Right cardiac atrium (tissue), 5 donors: Measurements from ENCODE around the gene NDUFS2. TPM values are rescaled to one million over a fixed set of nuclear protein-coding genes. Genes with fewer than 3 reads are reported as not detected.

Experiments
- ATAC-seq, 2 donors: fragments of 200-7000 bp; cut with Tn5 transposase; one replicate each; pipeline versions ENCODE4 v1.8.0 to v1.9.1; 2020; ENCODE audit warnings: moderate library complexity in 2 of 2, mild to moderate bottlenecking in 1 of 2
- DNase-seq, 3 donors: peaks; one replicate each; pipeline ENCODE4 v3.0.0-alpha.2; 2020
- H3K27ac ChIP-seq: one replicate; pipeline ENCODE4 v1.5.1; 2013; ENCODE audit warnings: mild to moderate bottlenecking, low read length, control low read depth, moderate library complexity
- H3K27me3 ChIP-seq: one replicate; pipeline ENCODE4 v1.6.1; 2013; ENCODE audit not compliant: control insufficient read depth, insufficient read depth
- H3K4me1 ChIP-seq: one replicate; pipeline ENCODE4 v1.6.1; 2013; ENCODE audit warnings: low read length; ENCODE audit not compliant: control insufficient read depth, insufficient read depth
- H3K4me3 ChIP-seq: one replicate; pipeline ENCODE4 v1.5.1; 2013; ENCODE audit warnings: low read length, control low read depth
- H3K9me3 ChIP-seq: one replicate; pipeline ENCODE4 v1.6.1; 2013; ENCODE audit warnings: low read length; ENCODE audit not compliant: control insufficient read depth
- WGBS: extraction: QIAGEN DNeasy Blood & Tissue Kit; methylation state at CpG from one replicate; pipeline ENCODE4 v1.1.7; 2013; 5-methylcytosine and 5-hydroxymethylcytosine counted together
- intact Hi-C, 4 donors: fragments of 100-400 bp; cut with DNase I; formaldehyde crosslinking; loops; one replicate each; pipeline versions ENCODE4 v1.11.0 to v1.14.0; 2022 to 2023
- polyA plus RNA-seq: library from polyadenylated mRNA; stranded (reverse); fragments of 200-250 nt; gene quantifications from one replicate; pipeline ENCODE4 v1.2.3, GENCODE V29; 2013
- total RNA-seq, 4 donors: library from RNA; stranded (reverse); fragmentation: NEBNext Ultra II Directional; extraction: Animal tissue kit (Norgen Biotek cat#: 25700); gene quantifications; one replicate each; pipeline ENCODE4 v1.2.1, GENCODE V29; 2021
- donor health status: healthy with polysubstance abuse.
- donor health status: DM: no; HTN: yes; CAD: no.
- donor health status: DM: no; HTN: no; CAD: no.
- donor health status: DM: no; HTN: yes; CAD: no; lungs with severe emphysema.
- donor health status: DM: yes; HTN: yes; CAD: no.

NDUFS2 gene
- total and polyA plus RNA-seq, 5 donors, result 162 to 229 (median 184) TPM

GRCh38 chr1:161185282-161185682 lies 16.9 kb upstream of the NDUFS2 start:
- H3K4me1 ChIP-seq, result peaks cover 3% of the 10 kb centered on the region
- no peak overlapping the region for H3K4me3 ChIP-seq
- no peaks in the 10 kb centered on the region for H3K27me3 ChIP-seq
- DNase-seq, result peak; percentile 84 to 89 (median 85)
- WGBS, result 1% methylated on average over 3 of the region's 3 CpGs
- peak; percentile 79 to 87 for ATAC-seq
- H3K27ac ChIP-seq, result no peak overlapping the region
- intact Hi-C loops, result no loop called here
- no peaks in the 10 kb centered on the region for H3K9me3 ChIP-seq

DNA sequence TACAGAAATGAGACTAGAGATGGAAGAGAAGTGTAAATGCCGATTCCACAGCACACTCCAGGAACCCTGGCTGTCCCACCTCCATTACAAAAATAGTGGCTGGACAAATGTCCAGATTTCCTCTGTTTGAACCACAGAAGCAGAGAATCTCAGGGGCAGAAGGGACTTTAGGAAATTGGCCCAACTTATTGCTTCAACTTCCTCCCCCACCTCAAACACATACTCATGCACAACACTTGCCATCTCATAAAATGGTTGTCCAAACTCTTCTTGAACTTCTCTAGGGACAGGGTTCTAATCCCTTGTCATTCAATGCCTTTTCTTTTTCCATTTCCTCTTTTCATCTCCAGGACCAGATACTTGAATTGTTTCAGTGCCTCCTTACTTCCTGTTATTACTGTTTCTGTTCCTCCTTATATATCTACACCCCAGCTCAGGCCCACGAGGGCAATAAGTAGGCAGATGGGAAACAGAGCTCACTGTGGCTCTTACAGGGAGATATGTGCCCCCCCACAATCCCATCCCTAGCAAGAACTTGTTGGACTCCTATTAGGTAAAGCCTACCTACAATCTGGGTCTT lies 16.3 kb upstream of the NDUFS2 start:
- peak; percentile 1 to 6 for ATAC-seq
- H3K4me3 ChIP-seq, result no peak overlapping the region
- peaks cover 3% of the 10 kb centered on the region for H3K4me1 ChIP-seq
- H3K9me3 ChIP-seq, result no peaks in the 10 kb centered on the region
- no peaks in the 10 kb centered on the region for H3K27me3 ChIP-seq
- peak in 1 of 3 donors; percentile 53 for DNase-seq
- 19% methylated on average over 2 of the region's 2 CpGs for WGBS
- peak overlapping the region; percentile 72 for H3K27ac ChIP-seq
- intact Hi-C loops, result no loop called here

GRCh38 chr1:161187311-161187710 lies 14.9 kb upstream of the NDUFS2 start:
- peaks cover 3% of the 10 kb centered on the region for H3K4me1 ChIP-seq
- intact Hi-C loops, result no loop called here
- ATAC-seq (peak in 1 of 2 donors; percentile 17), DNase-seq (peak in 1 of 3 donors; percentile 31)
- no peaks in the 10 kb centered on the region for H3K9me3 ChIP-seq
- H3K27me3 ChIP-seq, result no peaks in the 10 kb centered on the region
- no peak overlapping the region for H3K4me3 ChIP-seq
- 66% methylated on average over 3 of the region's 3 CpGs for WGBS
- H3K27ac ChIP-seq, result no peak overlapping the region

GRCh38 chr1:161188381-161188780 lies 13.8 kb upstream of the NDUFS2 start:
- intact Hi-C loops, result no loop called here
- no peak overlapping the region for H3K27ac ChIP-seq
- H3K4me1 ChIP-seq, result peaks cover 3% of the 10 kb centered on the region
- ATAC-seq (no peak), DNase-seq (no peak)
- WGBS, result 80% methylated on average over 6 of the region's 6 CpGs
- H3K9me3 ChIP-seq, result no peaks in the 10 kb centered on the region
- H3K27me3 ChIP-seq, result no peaks in the 10 kb centered on the region
- no peak overlapping the region for H3K4me3 ChIP-seq

- 91% methylated on average over 5 of the region's 5 CpGs for WGBS
- no peak for ATAC-seq
- H3K27ac ChIP-seq, result no peak overlapping the region
- intact Hi-C loops, result no loop called here
- DNase-seq, result peak in 1 of 3 donors; percentile 17
- H3K4me1 ChIP-seq, result peaks cover 3% of the 10 kb centered on the region
- H3K27me3 ChIP-seq, result no peaks in the 10 kb centered on the region
- H3K4me3 ChIP-seq, result no peak overlapping the region
- H3K9me3 ChIP-seq, result no peaks in the 10 kb centered on the region
These were observed 13.1 kb upstream of the NDUFS2 start for GRCh38 chr1:161189036-161189435.

DNA sequence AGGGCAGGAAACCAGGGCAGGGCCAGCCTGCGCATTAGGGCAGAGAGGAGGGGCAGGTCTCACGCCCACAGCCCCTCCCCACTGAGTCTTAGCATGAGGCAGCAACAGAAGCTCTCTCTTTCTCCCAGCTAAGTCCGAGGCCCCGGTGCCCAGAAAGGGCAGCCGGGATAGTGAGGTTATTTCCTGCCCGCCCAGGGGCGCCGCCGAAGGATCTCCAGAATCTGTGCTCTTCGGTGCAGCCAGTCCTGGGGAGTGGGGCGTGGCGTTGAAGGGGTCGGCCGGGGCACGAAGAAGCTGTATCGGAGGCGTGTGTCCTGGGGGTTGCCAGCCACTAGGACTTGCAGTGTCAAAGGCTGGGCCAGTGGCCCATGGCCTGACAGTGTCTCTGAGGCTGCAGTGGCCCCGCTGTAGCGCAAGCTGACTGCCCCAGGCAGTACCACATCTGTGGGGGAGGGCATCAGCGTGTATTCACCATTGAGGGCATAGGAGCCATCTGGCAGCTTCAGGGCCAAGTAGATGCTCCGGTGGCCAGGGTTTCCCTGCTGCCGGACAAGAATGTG lies 11.1 kb upstream of the NDUFS2 start:
- Histone ChIP-seq H3K4me1 (peaks cover 3% of the 10 kb centered on the region), H3K27me3 (no peaks in the 10 kb centered on the region), H3K27ac (no peak overlapping the region), H3K4me3 (no peak overlapping the region), H3K9me3 (no peaks in the 10 kb centered on the region)
- intact Hi-C loops, result loop anchor here in 1 of 4 donors (10.0 kb wide), 1 partner anchor 194 kb away; no protein-coding TSS in a partner anchor
- WGBS, result 67% methylated on average over 22 of the region's 22 CpGs
- DNase-seq, result peak in 2 of 3 donors; percentile 49 to 51
- peak in 1 of 2 donors; percentile 2 for ATAC-seq

GRCh38 chr1:161191971-161192370 lies 10.2 kb upstream of the NDUFS2 start:
- WGBS, result 78% methylated on average over 8 of the region's 8 CpGs
- H3K27me3 ChIP-seq, result no peaks in the 10 kb centered on the region
- peaks cover under 1% of the 10 kb centered on the region for H3K4me1 ChIP-seq
- ATAC-seq (no peak), DNase-seq (peak in 1 of 3 donors; percentile 52)
- intact Hi-C loops, result loop anchor here in 1 of 4 donors (10.0 kb wide), 1 partner anchor 193 kb away; no protein-coding TSS in a partner anchor
- no peaks in the 10 kb centered on the region for H3K9me3 ChIP-seq
- no peak overlapping the region for H3K4me3 ChIP-seq
- H3K27ac ChIP-seq, result no peak overlapping the region

GRCh38 chr1:161192476-161193465 lies 9.4 kb upstream of the NDUFS2 start:
- Histone ChIP-seq H3K4me3 (no peak overlapping the region), H3K27ac (no peak overlapping the region)
- intact Hi-C loops, result loop anchor here in 1 of 4 donors (10.0 kb wide), 1 partner anchor 192 kb away; no protein-coding TSS in a partner anchor

DNA sequence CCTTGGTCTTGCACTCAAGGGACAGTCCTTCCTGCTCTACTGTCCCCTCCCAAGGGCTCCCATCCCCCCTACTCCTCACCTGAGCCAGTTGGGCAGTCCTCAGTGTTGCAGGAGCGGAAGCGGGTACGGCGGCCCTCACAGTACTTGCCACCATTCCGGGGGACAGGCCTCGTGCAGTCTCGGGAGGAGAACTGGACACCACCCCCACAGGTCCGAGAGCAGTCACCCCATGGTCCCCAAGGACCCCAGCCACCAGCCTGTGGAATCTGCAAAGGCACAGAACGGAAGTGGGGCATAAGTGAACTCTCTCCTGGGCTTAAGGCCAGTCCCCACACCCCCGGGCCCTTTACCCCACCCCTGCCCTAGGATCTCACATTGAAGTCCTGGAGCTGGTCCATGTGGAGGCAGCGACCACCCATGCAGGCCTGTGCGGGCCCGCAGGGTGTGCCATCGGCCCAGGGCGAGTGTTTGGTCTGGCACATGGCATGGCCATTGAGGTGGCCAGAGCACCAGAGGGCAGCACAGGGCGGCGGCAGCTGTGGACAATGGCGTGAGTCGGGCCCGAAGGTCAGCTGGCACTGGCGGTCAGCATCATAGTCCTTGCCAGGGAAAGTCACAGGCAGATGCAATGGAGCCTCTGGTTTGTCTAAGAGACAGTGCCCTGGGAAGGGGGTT lies 8.5 kb upstream of the NDUFS2 start:
- no peak overlapping the region for H3K4me3 ChIP-seq
- 69% methylated on average over 21 of the region's 21 CpGs for WGBS
- intact Hi-C loops, result loop anchor here in 1 of 4 donors (10.0 kb wide), 1 partner anchor 191 kb away; no protein-coding TSS in a partner anchor
- no peak overlapping the region for H3K27ac ChIP-seq
- DNase-seq, result peak; percentile 61 to 74 (median 69)
- no peaks in the 10 kb centered on the region for H3K27me3 ChIP-seq
- no peaks in the 10 kb centered on the region for H3K9me3 ChIP-seq
- peaks cover under 1% of the 10 kb centered on the region for H3K4me1 ChIP-seq
- no peak for ATAC-seq

More at GRCh38 chr1:161192476-161193465, 9.4 kb upstream of the NDUFS2 start:
- peak in 2 of 3 donors; percentile 71 to 76 for DNase-seq
- no peaks in the 10 kb centered on the region for H3K27me3 ChIP-seq
- no peaks in the 10 kb centered on the region for H3K9me3 ChIP-seq
- no peaks in the 10 kb centered on the region for H3K4me1 ChIP-seq
- peak; percentile 12 to 49 for ATAC-seq
- 46% methylated on average over 15 of the region's 15 CpGs for WGBS

DNA sequence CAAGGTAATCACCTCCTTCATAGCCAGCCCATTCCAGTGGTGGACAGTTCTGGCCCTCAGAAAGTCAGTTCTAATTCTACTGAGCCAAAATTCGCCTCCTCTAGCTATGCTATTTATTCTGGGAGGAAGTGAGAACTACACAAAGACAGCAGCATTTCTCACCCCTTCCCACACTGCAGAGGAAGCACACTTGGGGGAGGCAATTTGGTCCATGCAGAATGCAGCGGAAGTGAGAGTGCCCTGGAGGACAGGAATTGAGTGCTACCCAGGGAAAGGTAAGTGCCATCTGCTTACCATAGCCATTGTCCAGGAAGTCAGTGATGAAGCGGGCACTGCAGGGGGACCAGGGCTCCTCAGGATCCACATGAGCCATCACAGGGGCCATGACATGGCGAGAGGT lies 7.0 kb upstream of the NDUFS2 start:
- Histone ChIP-seq H3K27me3 (no peaks in the 10 kb centered on the region), H3K27ac (no peak overlapping the region), H3K9me3 (no peaks in the 10 kb centered on the region), H3K4me1 (peaks cover 8% of the 10 kb centered on the region), H3K4me3 (no peak overlapping the region)
- 71% methylated on average over 4 of the region's 4 CpGs for WGBS
- DNase-seq (peak in 1 of 3 donors; percentile 21), ATAC-seq (no peak)
- intact Hi-C loops, result loop anchor here in 1 of 4 donors (10.0 kb wide), 1 partner anchor 190 kb away; no protein-coding TSS in a partner anchor
